ENCODE measurements around the gene STK32B.
"Not testable (repeated sequence)": the region's sequence is repeated elsewhere in the genome, so short reads cannot be mapped to it uniquely, and the experiment has no call there.

The STK32B gene

DNA sequence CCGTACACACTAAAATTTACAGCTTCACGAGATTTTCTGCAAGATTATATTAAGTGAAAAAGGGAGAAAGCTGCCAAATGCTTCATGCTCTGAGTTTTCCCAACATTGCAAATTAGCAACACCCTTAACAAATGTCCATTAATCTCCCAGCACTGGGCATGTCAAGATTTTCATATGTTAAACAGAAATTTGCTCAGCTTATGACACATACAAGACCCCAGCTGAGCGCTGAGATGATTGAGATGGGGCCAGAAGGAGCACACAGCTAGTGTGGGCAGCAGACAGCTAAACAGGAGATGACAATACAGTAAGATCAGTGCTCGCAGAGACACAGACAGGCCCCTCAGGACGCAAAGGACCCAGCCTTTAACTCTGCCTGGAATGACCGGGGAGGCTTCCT, 208.8 kb downstream of the STK32B start:
- Mint-ChIP-seq H3K27me3 (no peaks in the 10 kb centered on the region), H3K27ac (no peak overlapping the region), H3K4me3 (no peak overlapping the region), H3K9me3 (no peaks in the 10 kb centered on the region), H3K36me3 (no peaks in the 10 kb centered on the region), H3K4me1 (no peaks in the 10 kb centered on the region)
- no peak for DNase-seq
- CTCF ChIA-PET = no interaction called here

- no peak overlapping the region for H3K4me3 Mint-ChIP-seq
- DNase-seq = no peak
- no peaks in the 10 kb centered on the region for H3K36me3 Mint-ChIP-seq
- CTCF ChIA-PET = no interaction called here
- no peak overlapping the region for H3K27ac Mint-ChIP-seq
- H3K4me1 Mint-ChIP-seq = no peaks in the 10 kb centered on the region
- H3K27me3 Mint-ChIP-seq = no peaks in the 10 kb centered on the region
- no peaks in the 10 kb centered on the region for H3K9me3 Mint-ChIP-seq
Measured at GRCh38 chr4:5261866-5262265, 210.6 kb downstream of the STK32B start.

GRCh38 chr4:5266991-5267390, 215.7 kb downstream of the STK32B start:
- CTCF ChIA-PET = no interaction called here
- no peak overlapping the region for H3K4me3 Mint-ChIP-seq
- DNase-seq = no peak
- H3K36me3 Mint-ChIP-seq = no peaks in the 10 kb centered on the region
- H3K4me1 Mint-ChIP-seq = no peaks in the 10 kb centered on the region
- no peaks in the 10 kb centered on the region for H3K9me3 Mint-ChIP-seq
- no peaks in the 10 kb centered on the region for H3K27me3 Mint-ChIP-seq
- H3K27ac Mint-ChIP-seq = no peak overlapping the region

DNA sequence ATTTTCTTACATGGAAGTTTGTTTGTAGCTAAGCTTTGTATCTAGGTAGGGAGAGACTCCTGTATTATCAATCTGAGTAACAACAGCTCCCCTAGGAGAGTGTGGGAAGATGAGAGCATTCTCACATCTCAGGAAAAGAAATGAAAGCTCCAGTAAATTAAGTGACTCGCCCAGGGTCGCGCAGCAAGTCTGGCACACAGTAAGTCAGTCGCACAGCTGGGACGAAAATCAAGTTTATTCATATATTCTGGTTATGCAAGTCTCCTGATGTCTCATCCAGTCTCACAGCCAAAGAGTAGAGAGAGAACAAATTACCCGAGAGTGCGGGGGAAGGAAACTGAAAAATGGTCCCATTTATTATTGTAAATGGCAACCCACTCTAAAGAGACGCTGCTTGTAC, 216.1 kb downstream of the STK32B start:
- H3K9me3 Mint-ChIP-seq = no peaks in the 10 kb centered on the region
- H3K27me3 Mint-ChIP-seq = no peaks in the 10 kb centered on the region
- CTCF ChIA-PET = no interaction called here
- no peaks in the 10 kb centered on the region for H3K36me3 Mint-ChIP-seq
- H3K27ac Mint-ChIP-seq = no peak overlapping the region
- H3K4me3 Mint-ChIP-seq = no peak overlapping the region
- no peaks in the 10 kb centered on the region for H3K4me1 Mint-ChIP-seq
- no peak for DNase-seq

GRCh38 chr4:5276475-5277075, 225.3 kb downstream of the STK32B start:
- no peak overlapping the region for H3K4me3 Mint-ChIP-seq
- H3K9me3 Mint-ChIP-seq = peaks cover 11% of the 10 kb centered on the region
- H3K27me3 Mint-ChIP-seq = no peaks in the 10 kb centered on the region
- H3K4me1 Mint-ChIP-seq = no peaks in the 10 kb centered on the region
- H3K27ac Mint-ChIP-seq = no peak overlapping the region
- no peak for DNase-seq
- CTCF ChIA-PET = no interaction called here
- H3K36me3 Mint-ChIP-seq = no peaks in the 10 kb centered on the region

DNA sequence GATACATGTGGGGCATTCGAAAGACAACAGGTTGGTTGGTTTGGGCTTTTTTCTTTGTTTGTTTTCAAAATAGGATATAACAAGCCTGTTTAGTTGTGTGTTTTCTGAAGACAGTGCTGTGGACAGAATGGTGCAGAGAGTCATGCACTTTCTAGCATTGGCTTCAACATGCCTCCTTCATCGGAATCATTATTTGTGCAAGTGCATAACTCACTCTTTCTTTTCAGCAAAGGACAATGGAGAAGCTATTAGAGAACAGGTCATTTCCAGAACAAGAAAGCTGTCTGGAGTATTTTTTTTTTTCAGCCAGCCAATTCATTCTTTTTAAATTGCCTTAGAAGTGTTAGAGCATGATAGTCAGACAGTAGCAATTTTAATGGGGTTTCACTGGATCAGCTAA, 225.8 kb downstream of the STK32B start:
- H3K9me3 Mint-ChIP-seq = peaks cover 11% of the 10 kb centered on the region
- CTCF ChIA-PET = no interaction called here
- H3K4me1 Mint-ChIP-seq = no peaks in the 10 kb centered on the region
- no peak overlapping the region for H3K27ac Mint-ChIP-seq
- no peaks in the 10 kb centered on the region for H3K27me3 Mint-ChIP-seq
- DNase-seq = no peak
- H3K36me3 Mint-ChIP-seq = no peaks in the 10 kb centered on the region
- H3K4me3 Mint-ChIP-seq = no peak overlapping the region

DNA sequence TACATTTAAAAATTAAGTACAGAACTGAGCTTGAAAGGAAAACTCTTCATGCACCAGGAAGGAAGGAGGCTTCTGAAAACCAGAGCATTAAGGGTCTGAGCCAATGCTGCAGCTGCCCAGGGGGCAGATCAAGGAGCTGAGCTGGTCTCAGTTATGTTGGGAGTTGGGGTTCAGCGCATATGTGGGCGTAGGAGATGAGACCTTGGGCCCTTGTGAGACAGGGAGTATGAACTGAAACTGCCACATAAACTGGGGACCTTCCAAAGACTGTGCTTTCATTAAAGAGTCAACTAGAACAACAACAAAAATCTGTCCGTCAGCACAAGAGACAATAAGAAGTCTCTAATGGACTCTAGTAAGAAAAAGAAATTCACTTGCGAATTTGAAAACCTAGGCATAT, 226.9 kb downstream of the STK32B start:
- H3K4me3 Mint-ChIP-seq = no peak overlapping the region
- no peak for DNase-seq
- no peaks in the 10 kb centered on the region for H3K27me3 Mint-ChIP-seq
- H3K9me3 Mint-ChIP-seq = peaks cover 11% of the 10 kb centered on the region
- CTCF ChIA-PET = interaction anchor here (1.1 kb wide), 1 partner anchor 15 kb away, joined by 3 read pairs; no protein-coding TSS in a partner anchor
- no peaks in the 10 kb centered on the region for H3K36me3 Mint-ChIP-seq
- H3K27ac Mint-ChIP-seq = no peak overlapping the region
- H3K4me1 Mint-ChIP-seq = no peaks in the 10 kb centered on the region

GRCh38 chr4:5280069-5280468, 228.8 kb downstream of the STK32B start:
- CTCF ChIA-PET, DNase-seq, H3K36me3 Mint-ChIP-seq, H3K9me3 Mint-ChIP-seq, H3K4me3 Mint-ChIP-seq, H3K27me3 Mint-ChIP-seq, H3K27ac Mint-ChIP-seq, H3K4me1 Mint-ChIP-seq: not testable (repeated sequence)

- Mint-ChIP-seq H3K4me1 (no peaks in the 10 kb centered on the region), H3K36me3 (no peaks in the 10 kb centered on the region), H3K27me3 (no peaks in the 10 kb centered on the region), H3K27ac (no peak overlapping the region), H3K4me3 (no peak overlapping the region), H3K9me3 (peaks cover 3% of the 10 kb centered on the region)
- CTCF ChIA-PET = no interaction called here
- DNase-seq = no peak
Measured at GRCh38 chr4:5280828-5281227, 229.5 kb downstream of the STK32B start.

DNA sequence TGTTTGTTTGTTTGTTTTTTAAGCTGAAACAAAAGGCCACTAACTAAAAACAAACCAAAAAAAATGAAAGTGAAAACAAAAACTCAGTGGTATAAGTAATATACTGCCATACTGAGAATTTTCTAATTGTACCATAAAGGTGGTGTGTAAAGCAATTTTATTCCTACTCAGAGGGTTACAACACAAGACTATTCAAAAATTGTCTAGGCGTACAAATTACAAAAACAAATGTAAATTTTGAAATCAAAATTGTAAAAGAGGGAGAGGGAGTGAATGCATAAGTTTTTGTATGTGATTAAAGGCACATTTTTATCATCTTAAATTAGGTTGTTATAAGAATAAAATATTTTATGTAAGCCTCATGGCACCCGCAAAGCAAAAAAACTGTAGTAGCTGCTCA, 232.6 kb downstream of the STK32B start:
- Mint-ChIP-seq H3K4me1 (no peaks in the 10 kb centered on the region), H3K36me3 (no peaks in the 10 kb centered on the region), H3K27me3 (no peaks in the 10 kb centered on the region), H3K4me3 (no peak overlapping the region), H3K27ac (no peak overlapping the region), H3K9me3 (no peaks in the 10 kb centered on the region)
- no peak for DNase-seq
- CTCF ChIA-PET = no interaction called here

DNA sequence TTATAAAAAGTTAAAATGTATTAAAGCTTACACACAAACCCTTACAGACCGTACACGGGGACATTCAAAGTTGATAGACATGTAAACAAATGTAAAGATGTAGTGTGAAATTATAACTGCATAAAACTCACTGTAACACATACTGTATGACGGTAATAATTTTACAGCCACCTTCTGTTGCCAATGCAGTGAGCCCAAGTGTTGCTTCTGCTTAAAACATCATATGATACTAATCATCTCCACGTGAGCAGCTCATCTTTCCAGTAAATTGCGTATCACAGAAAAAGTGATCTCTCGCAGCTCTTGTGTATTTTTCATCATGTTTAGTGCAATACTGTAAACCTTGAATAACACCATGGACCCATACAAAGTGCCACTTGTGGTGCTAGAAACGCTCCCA, 233.2 kb downstream of the STK32B start:
- no peak for DNase-seq
- CTCF ChIA-PET = no interaction called here
- Mint-ChIP-seq H3K4me1 (no peaks in the 10 kb centered on the region), H3K9me3 (no peaks in the 10 kb centered on the region), H3K4me3 (no peak overlapping the region), H3K27me3 (no peaks in the 10 kb centered on the region), H3K36me3 (no peaks in the 10 kb centered on the region), H3K27ac (no peak overlapping the region)

DNA sequence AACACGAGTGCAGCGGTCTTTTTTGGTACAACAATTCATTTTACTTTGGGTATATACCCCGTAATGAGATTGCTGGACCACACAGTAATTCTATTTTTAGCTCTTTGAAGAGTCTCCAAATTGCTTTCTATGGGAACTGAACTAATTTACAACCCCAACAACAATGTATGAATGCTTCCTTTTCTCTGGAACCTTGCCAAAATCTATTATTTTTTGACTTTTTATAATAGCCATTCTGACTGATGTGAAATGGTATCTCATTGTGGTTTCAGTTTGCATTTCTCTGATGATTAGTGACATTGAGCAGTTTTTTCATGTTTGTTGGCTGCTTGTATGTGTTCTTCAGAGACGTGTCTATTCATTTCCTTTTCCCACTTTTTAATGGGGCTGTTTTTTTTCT, 240.8 kb downstream of the STK32B start:
- H3K9me3 Mint-ChIP-seq = peaks cover 6% of the 10 kb centered on the region
- no peak overlapping the region for H3K27ac Mint-ChIP-seq
- no peak overlapping the region for H3K4me3 Mint-ChIP-seq
- DNase-seq = no peak
- H3K27me3 Mint-ChIP-seq = no peaks in the 10 kb centered on the region
- CTCF ChIA-PET = no interaction called here
- no peaks in the 10 kb centered on the region for H3K36me3 Mint-ChIP-seq
- H3K4me1 Mint-ChIP-seq = no peaks in the 10 kb centered on the region

DNA sequence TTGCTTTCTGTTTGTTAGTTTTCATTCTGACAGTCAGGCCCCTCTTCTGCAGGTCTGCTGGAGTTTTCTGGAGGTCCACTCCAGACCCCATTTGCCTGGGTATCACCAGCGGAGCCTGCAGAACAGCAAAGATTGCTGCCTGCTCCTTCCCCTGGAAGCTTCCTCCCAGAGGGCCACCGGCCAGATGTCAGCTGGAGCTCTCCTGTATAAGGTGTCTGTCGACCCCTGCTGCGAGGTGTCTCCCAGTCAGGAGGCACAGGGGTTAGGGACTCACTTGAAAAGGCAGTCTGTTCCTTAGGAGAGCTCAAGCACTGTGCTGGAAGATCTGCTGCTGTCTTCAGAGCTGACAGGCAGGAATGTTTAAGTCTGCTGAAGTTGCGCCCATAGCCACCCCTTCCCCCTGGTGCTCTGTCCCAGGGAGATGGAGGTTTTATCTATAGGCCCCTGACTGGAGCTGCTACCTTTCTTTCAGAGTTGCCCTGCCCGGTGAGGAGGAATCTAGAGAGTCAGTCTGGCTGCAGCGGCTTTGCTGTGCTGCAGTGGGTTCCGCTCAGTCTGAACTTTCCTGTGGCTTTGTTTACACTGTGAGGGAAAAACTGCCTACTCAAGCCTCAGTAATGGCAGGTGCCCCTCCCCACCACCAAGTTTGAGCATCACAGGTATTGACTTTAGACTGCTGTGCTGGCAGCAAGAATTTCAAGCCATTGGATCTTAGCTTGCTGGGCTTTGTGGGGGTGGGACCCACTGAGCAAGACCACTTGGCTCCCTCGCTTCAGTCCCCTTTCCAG, 246.9 kb downstream of the STK32B start:
- H3K27me3 Mint-ChIP-seq, DNase-seq, H3K4me1 Mint-ChIP-seq, H3K27ac Mint-ChIP-seq, H3K4me3 Mint-ChIP-seq, CTCF ChIA-PET, H3K36me3 Mint-ChIP-seq: not testable (repeated sequence)
- peaks cover 11% of the 10 kb centered on the region for H3K9me3 Mint-ChIP-seq

- Mint-ChIP-seq H3K27me3 (no peaks in the 10 kb centered on the region), H3K27ac (no peak overlapping the region), H3K4me1 (no peaks in the 10 kb centered on the region), H3K4me3 (no peak overlapping the region), H3K9me3 (peaks cover 11% of the 10 kb centered on the region), H3K36me3 (no peaks in the 10 kb centered on the region)
- no peak for DNase-seq
- CTCF ChIA-PET = no interaction called here
Measured at GRCh38 chr4:5300283-5300682, 249.0 kb downstream of the STK32B start.

DNA sequence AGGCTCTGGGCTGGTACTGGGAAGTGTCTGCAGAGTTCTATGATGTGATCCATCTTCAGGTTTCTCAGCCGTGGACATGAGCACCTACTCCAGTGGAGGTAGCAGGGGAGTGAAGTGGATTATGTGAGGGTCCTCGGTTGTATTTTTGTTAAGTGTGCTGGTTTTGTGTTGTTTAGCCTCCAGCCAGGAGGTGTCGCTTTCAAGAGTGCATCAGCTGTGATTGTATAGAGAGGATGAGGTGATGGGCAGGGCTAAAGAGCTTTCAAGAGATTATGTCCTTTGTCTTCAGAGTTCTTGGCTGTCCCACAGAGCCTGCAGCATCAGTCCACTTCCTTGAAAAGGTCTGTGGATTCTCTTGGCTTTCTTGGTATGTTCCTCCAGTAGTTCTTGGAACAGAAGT, 256.6 kb downstream of the STK32B start:
- no peak for DNase-seq
- Mint-ChIP-seq H3K27me3 (no peaks in the 10 kb centered on the region), H3K4me1 (no peaks in the 10 kb centered on the region), H3K4me3 (no peak overlapping the region), H3K9me3 (peaks cover 1% of the 10 kb centered on the region), H3K27ac (no peak overlapping the region), H3K36me3 (no peaks in the 10 kb centered on the region)
- CTCF ChIA-PET = no interaction called here

All from activated naive CD4-positive, alpha-beta T cell treated with anti-CD3 and anti-CD28 coated beads, Interleukin-2, amount 10 ng/mL, durations not matched to agents 7 days and 5 days (primary cell).